ENCODE measurements around the gene CAT.

CAT gene

DNA sequence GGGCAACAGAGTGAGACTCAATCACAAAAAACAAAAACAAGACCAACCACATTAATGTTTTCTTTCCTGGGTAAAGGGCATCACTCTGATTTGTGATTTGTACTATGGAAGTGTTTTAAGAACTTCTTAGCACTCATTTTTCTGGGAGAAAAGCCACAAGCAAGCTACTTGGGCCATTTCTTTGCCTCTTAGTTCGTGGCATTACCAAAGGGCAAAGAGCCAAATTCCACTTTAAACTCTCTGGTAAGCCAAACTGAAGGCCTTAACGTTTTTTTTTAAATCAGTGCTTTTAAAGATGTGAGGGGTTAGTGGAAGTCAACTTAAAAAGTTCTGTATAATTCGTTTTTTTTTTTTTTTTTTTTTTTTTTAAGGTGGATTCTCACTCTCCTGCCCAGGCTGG lies 36.9 kb downstream of the CAT start:
- no peak for TF ChIP-seq ZNF565 (CRISPR knock-in tag; conservative IDR thresholded peaks at IDR 0.05; ENCODE audit: low read depth)
- TF ChIP-seq, protein P1, sequence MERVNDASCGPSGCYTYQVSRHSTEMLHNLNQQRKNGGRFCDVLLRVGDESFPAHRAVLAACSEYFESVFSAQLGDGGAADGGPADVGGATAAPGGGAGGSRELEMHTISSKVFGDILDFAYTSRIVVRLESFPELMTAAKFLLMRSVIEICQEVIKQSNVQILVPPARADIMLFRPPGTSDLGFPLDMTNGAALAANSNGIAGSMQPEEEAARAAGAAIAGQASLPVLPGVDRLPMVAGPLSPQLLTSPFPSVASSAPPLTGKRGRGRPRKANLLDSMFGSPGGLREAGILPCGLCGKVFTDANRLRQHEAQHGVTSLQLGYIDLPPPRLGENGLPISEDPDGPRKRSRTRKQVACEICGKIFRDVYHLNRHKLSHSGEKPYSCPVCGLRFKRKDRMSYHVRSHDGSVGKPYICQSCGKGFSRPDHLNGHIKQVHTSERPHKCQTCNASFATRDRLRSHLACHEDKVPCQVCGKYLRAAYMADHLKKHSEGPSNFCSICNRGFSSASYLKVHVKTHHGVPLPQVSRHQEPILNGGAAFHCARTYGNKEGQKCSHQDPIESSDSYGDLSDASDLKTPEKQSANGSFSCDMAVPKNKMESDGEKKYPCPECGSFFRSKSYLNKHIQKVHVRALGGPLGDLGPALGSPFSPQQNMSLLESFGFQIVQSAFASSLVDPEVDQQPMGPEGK (CRISPR knock-in tag; IDR thresholded peaks at IDR 0.05; ENCODE audit: borderline replicate concordance) = no peak
- TF ChIP-seq BACH2 (CRISPR knock-in tag; IDR thresholded peaks at IDR 0.05; ENCODE audit: borderline replicate concordance) = no peak
- TF ChIP-seq, protein P2, sequence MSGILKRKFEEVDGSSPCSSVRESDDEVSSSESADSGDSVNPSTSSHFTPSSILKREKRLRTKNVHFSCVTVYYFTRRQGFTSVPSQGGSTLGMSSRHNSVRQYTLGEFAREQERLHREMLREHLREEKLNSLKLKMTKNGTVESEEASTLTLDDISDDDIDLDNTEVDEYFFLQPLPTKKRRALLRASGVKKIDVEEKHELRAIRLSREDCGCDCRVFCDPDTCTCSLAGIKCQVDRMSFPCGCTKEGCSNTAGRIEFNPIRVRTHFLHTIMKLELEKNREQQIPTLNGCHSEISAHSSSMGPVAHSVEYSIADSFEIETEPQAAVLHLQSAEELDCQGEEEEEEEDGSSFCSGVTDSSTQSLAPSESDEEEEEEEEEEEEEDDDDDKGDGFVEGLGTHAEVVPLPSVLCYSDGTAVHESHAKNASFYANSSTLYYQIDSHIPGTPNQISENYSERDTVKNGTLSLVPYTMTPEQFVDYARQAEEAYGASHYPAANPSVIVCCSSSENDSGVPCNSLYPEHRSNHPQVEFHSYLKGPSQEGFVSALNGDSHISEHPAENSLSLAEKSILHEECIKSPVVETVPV (CRISPR knock-in tag; IDR thresholded peaks at IDR 0.05) = no peak
- no peak for TF ChIP-seq ESRRG (CRISPR knock-in tag; IDR thresholded peaks at IDR 0.05)
- TF ChIP-seq SNAI2 (CRISPR knock-in tag; IDR thresholded peaks at IDR 0.05) = no peak
- no peak for TF ChIP-seq TOX (CRISPR knock-in tag; IDR thresholded peaks at IDR 0.05; ENCODE audit: borderline replicate concordance)
- TF ChIP-seq ZNF70 (CRISPR knock-in tag; IDR thresholded peaks at IDR 0.05) = no peak
- TF ChIP-seq CSDC2 (CRISPR knock-in tag; IDR thresholded peaks at IDR 0.05) = no peak
- no peak for TF ChIP-seq GLIS3 (CRISPR knock-in tag; IDR thresholded peaks at IDR 0.05)
- TF ChIP-seq POU6F1 (CRISPR knock-in tag; IDR thresholded peaks at IDR 0.05; ENCODE audit: borderline replicate concordance, low read depth) = no peak
- TF ChIP-seq TCF4 (CRISPR knock-in tag; IDR thresholded peaks at IDR 0.05; ENCODE audit: borderline replicate concordance) = no peak
- TF ChIP-seq, protein P3, sequence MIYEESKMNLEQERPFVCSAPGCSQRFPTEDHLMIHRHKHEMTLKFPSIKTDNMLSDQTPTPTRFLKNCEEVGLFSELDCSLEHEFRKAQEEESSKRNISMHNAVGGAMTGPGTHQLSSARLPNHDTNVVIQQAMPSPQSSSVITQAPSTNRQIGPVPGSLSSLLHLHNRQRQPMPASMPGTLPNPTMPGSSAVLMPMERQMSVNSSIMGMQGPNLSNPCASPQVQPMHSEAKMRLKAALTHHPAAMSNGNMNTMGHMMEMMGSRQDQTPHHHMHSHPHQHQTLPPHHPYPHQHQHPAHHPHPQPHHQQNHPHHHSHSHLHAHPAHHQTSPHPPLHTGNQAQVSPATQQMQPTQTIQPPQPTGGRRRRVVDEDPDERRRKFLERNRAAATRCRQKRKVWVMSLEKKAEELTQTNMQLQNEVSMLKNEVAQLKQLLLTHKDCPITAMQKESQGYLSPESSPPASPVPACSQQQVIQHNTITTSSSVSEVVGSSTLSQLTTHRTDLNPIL (CRISPR knock-in tag; IDR thresholded peaks at IDR 0.05; ENCODE audit: low read depth) = no peak
- no peak for TF ChIP-seq ARNTL (CRISPR knock-in tag; IDR thresholded peaks at IDR 0.05; ENCODE audit: borderline replicate concordance, low read depth)
- TF ChIP-seq OSR1 (CRISPR knock-in tag; IDR thresholded peaks at IDR 0.05) = no peak
- no peak for TF ChIP-seq ZNF8 (CRISPR knock-in tag; IDR thresholded peaks at IDR 0.05)
- no peak for TF ChIP-seq ZFP3 (CRISPR knock-in tag; IDR thresholded peaks at IDR 0.05)
- no peak for TF ChIP-seq ZFP30 (CRISPR knock-in tag; IDR thresholded peaks at IDR 0.05)
- TF ChIP-seq PPARA (CRISPR knock-in tag; IDR thresholded peaks at IDR 0.05; ENCODE audit: borderline replicate concordance) = no peak
- no peak for TF ChIP-seq ISL1 (CRISPR knock-in tag; IDR thresholded peaks at IDR 0.05)
- no peak for ATAC-seq

GRCh38 chr11:34476849-34477248 lies 38.1 kb downstream of the CAT start:
- no peak for ATAC-seq
- TF ChIP-seq ARNTL (CRISPR knock-in tag; IDR thresholded peaks at IDR 0.05; ENCODE audit: borderline replicate concordance, low read depth) = no peak
- no peak for TF ChIP-seq GLIS3 (CRISPR knock-in tag; IDR thresholded peaks at IDR 0.05)
- TF ChIP-seq TSHZ2 (CRISPR knock-in tag; IDR thresholded peaks at IDR 0.05) = no peak
- TF ChIP-seq ZNF70 (CRISPR knock-in tag; IDR thresholded peaks at IDR 0.05) = no peak
- no peak for TF ChIP-seq ZFP30 (CRISPR knock-in tag; IDR thresholded peaks at IDR 0.05)
- TF ChIP-seq RARB (CRISPR knock-in tag; IDR thresholded peaks at IDR 0.05) = no peak
- no peak for TF ChIP-seq CSDC2 (CRISPR knock-in tag; IDR thresholded peaks at IDR 0.05)
- TF ChIP-seq TOX (CRISPR knock-in tag; IDR thresholded peaks at IDR 0.05; ENCODE audit: borderline replicate concordance) = no peak
- TF ChIP-seq ZFP3 (CRISPR knock-in tag; IDR thresholded peaks at IDR 0.05) = no peak
- TF ChIP-seq TCF4 (CRISPR knock-in tag; IDR thresholded peaks at IDR 0.05; ENCODE audit: borderline replicate concordance) = no peak
- no peak for TF ChIP-seq ISL1 (CRISPR knock-in tag; IDR thresholded peaks at IDR 0.05)
- no peak for TF ChIP-seq ZNF565 (CRISPR knock-in tag; conservative IDR thresholded peaks at IDR 0.05; ENCODE audit: low read depth)
- TF ChIP-seq, protein P3 (CRISPR knock-in tag; IDR thresholded peaks at IDR 0.05; ENCODE audit: low read depth) = no peak
- TF ChIP-seq ESRRG (CRISPR knock-in tag; IDR thresholded peaks at IDR 0.05) = no peak
- TF ChIP-seq POU6F1 (CRISPR knock-in tag; IDR thresholded peaks at IDR 0.05; ENCODE audit: borderline replicate concordance, low read depth) = no peak
- TF ChIP-seq, protein P2 (CRISPR knock-in tag; IDR thresholded peaks at IDR 0.05) = no peak
- TF ChIP-seq PPARA (CRISPR knock-in tag; IDR thresholded peaks at IDR 0.05; ENCODE audit: borderline replicate concordance) = no peak
- no peak for TF ChIP-seq SNAI2 (CRISPR knock-in tag; IDR thresholded peaks at IDR 0.05)
- TF ChIP-seq OSR1 (CRISPR knock-in tag; IDR thresholded peaks at IDR 0.05) = no peak
